Hypothalamus (tissue), 51 donors: ENCODE data around the gene CAMKMT.
A peak's percentile ranks its signal among the peaks of the same experiment; 100 is the strongest.

ENCODE experiments used
- DNase-seq, 51 donors: peaks; one replicate each; lab custom pipeline; 2025; lab: John Stamatoyannopoulos, UW

Gene CAMKMT

DNA sequence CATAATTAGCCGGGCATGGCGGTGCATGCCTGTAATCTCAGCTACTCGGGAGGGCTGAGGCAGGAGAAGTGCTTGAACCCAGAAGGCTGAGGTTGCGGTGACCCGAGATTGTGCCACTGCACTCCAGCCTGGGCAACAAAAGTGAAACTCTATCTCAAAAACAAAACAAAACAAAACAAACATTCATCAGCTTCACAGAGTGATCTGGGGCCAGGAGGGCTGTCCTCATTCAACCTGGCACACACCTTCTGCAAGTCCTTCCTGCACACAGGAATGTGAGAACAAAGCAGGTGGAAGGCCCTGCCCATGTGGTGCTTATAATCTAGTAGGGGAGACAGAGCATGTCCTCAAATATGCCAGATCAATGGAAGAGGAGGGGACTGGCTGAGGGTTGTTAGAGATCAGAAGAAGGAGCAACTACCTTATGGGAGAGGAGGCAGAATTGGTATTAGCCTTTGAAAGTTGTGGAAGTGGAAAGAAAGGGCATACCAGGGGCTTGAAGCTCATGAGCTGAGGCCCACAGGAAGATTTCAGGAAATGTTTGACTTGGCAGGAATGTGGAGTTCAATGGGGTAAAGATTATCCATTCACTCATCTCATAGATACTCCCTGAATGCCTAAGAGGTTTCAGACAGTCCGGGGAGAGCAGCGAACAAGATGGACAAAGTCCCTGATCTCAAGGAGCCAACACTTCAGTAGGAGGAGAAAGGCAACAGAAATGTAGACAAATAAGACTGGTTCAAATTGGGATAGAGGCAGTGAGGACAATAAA, 424.5 kb downstream of the CAMKMT start:
- no peak for DNase-seq

DNA sequence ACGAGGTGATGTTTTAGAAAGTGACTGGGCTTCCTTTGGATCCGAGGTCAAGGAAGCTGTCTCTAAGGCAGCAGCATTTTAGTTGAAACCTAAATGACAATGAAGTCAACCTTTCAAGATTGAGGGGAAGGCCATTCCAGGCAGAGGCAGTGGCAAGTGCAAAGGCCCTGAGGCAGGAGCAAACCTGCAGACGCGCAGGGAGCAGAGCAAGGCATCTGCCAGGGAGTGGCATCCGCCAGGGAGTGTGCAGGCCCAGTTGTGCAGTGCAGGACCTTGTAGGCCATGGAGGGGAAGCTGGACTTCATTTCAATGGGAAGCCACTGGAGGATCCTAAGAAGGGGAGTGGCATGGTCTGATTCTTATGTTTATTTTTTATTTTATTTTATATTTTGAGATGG, 425.1 kb downstream of the CAMKMT start:
- no peak for DNase-seq

- no peak for DNase-seq
Measured at GRCh38 chr2:44787663-44788062, 425.9 kb downstream of the CAMKMT start.

GRCh38 chr2:44789446-44789845, 427.7 kb downstream of the CAMKMT start:
- peak in 4 of 51 donors; percentile 7 to 63 (median 13) for DNase-seq

GRCh38 chr2:44789971-44790721, 428.4 kb downstream of the CAMKMT start:
- no peak for DNase-seq

DNA sequence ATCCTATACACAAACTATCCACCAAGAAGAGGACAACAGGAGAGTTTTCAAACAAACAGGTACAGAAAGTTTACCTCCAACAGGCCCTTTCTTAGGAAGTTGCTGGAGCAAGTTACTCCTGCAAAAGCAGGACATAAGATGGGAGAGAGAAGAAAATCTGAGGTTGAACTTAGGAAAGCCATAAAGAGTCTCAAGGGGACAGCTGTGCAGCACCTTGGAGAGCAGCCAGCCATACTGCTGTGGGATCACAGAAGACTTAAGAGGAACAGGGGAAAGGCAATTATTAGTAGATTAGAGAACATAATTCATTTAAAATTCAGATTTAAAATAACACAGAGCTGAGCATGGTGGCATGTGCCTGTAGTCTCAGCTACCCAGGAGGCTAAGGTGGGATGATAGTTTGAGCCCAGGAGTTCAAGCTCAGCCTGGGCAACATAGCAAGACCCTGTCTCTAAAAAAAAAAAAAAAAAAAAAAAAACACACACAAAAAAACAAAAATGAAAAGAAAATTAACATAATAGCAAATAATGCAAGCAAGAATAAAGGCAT, 431.6 kb downstream of the CAMKMT start:
- DNase-seq: no peak

- DNase-seq: no peak
Measured at GRCh38 chr2:44796771-44797170, 435.0 kb downstream of the CAMKMT start.

GRCh38 chr2:44798139-44798659, 436.5 kb downstream of the CAMKMT start:
- no peak for DNase-seq

GRCh38 chr2:44799105-44799504, 437.4 kb downstream of the CAMKMT start:
- DNase-seq: no peak

DNA sequence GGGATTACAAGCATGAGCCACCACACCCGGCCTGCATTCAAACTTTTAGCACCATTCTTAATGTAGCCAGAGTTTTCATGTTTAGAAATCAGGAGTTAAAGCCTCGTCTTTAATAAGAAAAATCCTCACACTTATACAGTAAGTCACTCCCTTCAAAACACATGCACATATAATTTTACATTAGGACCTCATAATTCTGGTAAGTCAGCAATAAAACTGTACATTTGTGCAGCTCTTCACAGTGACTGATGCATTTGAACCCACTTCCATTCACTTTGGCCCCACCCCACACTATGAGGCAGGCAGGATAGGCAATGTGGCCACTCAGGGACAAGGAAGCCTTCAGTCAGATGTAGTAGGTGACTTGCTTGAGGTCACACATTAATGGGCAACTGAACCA, 438.0 kb downstream of the CAMKMT start:
- DNase-seq: no peak

DNA sequence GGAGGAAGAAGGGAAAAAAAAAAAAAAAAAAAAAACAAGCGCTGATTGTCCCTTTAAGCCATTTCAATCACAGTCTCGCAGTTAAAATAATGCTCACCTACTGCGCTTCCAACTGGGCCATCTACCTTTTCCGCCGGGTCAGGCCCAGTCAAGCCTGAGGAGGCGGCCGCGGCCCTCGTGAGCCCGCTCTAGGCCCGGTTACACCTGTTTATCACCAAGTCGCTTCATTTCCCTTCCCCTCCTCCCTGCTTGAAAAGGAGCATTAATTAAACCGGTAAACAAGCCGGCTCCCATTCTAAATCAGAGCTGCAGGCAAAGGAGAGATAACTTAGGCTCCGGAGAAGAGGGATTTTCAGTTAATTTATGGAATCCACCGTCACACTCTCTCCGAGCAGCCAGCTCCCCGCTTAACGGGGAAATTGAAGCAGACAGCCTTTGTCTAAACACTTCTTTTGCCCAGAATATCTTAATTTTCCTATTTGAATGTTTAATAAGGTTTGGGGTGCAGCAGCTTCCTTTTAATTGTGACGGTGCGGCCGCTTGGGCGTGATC, 439.6 kb downstream of the CAMKMT start:
- no peak for DNase-seq

DNA sequence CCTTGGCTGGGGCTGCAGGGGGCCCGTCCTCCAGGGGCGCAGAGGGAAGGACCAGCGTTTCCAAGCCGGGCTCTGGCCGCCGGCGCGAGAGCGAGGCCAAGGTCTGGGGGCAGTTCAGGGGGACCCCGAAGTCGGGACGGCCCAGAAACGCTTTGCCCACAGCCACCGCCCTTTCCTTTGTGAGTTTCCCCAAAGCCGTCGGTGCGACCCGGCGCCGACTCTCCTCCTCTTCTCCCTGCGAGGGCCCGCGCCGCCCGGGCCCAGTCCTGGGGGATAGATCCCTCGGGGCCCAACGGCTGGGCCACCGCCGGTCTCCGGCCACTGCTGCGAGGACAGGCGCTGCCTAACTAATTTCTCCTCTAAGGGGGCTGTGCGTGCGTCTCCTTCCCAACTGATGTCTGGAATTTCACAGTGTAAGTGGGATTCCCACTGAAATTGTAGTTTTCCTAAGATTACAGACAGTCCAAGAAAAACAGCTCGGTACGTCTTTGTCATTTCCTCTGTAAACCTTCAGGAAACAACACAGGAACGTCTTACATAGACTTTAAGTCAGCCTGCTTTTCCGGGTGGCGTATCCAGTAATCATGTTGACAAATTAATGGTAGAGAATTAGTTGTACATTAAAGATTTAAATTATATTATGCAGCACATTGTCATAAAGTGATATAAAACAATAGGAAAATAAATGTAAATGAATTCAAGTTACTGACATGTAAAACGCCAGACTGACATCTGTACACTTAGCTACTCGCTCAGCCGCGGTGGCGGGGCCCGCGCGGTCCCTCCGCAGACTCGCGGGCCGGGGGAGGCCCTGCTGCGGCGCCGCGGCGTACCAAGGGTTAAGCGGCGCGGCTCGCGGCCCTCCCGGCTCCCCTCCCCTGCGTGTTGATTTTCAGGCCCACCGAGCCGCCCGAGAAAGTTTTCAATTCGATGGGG, 440.4 kb downstream of the CAMKMT start:
- DNase-seq: no peak

DNA sequence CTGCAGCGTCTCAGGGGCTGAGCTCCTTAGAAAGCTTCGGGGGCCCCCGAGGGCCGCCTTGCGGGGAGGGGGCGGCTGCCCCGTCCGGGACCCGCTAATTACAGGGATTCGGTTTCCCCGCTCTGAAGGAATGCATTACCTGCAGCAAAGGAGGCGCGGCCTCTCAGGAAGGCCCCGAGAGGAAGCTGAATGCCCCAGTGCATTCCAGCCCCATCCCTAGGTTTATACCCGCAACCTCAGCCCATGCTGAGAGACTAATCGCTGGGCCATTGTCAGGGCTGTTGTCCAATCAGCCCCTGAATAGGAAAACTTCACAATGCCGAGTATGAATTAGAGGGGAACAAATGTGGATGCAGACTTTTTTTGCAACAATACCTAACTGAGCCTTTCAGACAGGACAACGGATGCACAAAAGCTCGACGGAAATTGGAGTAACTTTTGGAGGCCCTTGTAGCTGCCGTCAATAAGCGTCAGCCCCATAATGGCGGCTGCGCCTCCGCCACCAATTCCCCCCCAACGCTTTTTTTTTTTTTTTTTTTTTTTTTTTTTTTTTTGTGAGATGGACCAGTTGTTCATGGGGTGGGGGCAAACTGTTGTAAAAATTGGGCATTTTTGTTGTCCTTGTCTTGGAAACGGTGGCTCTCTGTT, 441.2 kb downstream of the CAMKMT start:
- DNase-seq: no peak

DNA sequence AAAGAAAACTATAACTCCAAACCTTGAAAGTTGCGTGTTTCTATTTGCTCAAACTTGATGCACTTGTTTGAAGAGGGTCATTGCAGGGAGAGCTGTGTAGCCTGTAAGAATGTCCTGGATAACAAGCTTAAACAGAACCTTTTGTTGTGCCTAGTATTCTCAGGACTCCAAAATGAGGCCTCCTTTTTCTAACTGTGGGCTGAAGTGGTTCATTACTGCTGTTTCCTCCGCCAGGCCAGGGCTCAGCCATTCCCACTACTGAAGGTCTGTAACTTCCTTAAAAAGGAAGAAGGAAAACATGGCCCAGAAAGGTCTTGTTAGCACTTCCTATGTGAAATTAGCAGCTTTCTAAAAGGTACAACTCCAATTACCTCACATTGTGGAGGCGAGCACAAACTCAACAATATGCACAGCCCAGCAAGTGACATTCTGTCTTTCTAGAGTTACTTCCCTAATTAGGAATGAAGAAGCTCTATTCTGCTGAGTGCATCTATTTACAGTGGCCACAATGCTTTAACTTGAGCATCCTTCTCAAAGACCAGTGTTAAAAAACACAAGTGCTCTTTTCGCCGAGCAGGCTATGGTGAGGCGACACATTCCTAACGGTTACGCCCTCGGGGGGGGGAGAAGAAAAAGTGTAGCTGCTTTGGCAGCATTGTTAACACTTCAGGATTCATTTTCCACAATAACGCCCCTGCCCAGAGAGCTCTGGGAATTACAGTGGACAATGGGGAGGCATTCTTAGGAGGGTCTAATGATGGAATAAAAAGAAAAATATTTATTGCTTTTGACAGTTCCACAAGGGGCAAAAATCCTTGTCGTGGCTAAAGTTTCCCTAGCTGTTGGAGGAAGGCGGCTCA, 442.9 kb downstream of the CAMKMT start:
- no peak for DNase-seq

DNA sequence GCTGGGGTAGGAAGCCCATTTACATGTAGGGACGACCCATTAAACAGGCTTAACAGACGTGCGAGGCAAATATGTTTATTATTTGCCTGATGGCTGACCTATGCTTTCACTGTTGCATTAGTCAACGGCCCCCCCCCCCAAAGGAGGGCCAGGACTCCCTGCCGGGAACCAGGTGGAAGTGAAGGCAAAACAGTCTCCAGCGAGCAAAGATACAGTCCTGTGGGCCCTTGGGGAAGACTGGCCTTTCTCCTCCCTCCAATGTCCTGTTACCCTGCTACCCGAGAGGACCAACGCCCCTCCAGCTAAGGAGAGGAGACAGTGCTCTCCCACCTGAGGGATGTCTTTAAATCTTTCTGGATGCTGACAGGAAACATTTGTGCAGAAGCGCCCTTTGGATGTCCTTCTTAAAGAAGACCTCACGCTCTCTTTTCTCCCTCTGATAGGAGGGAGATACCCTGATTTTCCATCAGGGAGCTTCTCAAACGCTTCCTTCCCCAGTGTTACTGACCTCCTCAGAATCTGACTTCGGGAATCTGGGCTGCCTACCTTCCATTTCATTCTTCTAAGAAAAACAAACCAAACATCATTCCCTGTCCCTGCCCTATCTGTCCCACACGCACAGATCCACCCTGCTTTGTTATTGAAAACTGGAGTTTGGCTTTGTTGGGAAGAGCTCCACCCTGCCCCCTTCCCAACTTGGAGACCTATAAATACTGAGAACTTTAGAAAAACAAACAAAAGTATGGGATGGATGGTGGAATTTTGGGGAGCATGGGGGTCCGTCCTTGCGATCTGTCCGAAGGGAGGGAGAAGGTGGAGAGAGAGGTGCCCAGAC, 443.9 kb downstream of the CAMKMT start:
- DNase-seq: no peak

DNA sequence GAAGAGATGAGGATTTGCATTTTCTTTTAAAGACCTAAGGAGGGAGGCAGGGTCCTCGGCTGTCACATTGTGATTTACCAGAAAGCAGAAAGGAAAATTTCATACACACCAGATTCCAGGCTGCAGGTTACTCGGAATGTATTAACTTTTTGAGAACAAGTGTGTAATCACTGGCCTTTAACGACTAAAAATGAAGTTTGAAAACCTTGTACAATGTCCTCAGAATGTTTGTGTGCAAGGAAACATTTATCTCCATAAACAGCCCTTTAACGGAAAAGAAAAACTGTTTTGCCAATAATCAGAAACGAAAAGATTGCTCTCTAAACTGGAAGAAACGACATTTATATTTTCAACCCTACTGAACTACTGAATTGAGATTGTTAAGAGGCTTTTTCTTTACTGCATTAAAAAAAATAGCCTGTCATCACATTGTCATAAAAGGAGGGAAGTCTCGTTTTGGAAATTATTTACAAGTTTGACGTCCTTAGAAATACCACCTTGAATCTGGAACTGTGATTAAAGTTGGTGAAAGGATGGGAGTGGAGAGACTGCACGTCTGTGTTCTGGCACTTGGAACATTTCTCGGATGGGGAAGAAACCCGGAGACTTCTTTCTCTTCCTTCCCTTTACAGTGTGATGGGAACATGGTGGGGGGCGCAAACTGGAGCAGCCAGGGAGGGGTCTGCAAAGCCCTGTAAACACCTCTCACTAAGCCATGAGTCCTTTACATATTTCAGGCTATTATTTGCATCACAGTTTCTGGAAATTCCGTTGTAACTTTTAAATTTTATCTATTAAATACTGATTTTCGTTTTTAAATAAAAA, 445.7 kb downstream of the CAMKMT start:
- DNase-seq: no peak
